ENCODE data around the gene AFMID.

DNA sequence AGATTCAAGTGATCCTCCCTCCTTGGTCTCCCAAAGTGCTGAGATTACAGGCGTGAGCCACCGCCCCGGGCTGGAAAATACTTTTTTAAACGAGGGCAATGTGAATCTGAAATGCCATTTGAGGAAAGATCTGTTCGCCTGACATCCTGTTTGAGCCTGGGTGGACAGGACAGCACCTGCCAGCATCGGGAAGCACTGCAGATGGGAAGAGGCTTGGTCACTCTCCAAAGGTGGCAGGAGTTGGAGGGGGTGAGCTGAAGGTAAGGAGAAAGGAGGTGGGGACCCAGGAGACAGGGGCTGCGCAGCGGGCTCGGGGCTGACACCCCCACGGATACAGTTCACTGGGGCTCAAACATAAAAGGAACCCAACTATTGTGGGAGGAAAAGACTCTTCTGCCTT lies 22.9 kb downstream of the AFMID start:
- TF ChIP-seq, protein P1, sequence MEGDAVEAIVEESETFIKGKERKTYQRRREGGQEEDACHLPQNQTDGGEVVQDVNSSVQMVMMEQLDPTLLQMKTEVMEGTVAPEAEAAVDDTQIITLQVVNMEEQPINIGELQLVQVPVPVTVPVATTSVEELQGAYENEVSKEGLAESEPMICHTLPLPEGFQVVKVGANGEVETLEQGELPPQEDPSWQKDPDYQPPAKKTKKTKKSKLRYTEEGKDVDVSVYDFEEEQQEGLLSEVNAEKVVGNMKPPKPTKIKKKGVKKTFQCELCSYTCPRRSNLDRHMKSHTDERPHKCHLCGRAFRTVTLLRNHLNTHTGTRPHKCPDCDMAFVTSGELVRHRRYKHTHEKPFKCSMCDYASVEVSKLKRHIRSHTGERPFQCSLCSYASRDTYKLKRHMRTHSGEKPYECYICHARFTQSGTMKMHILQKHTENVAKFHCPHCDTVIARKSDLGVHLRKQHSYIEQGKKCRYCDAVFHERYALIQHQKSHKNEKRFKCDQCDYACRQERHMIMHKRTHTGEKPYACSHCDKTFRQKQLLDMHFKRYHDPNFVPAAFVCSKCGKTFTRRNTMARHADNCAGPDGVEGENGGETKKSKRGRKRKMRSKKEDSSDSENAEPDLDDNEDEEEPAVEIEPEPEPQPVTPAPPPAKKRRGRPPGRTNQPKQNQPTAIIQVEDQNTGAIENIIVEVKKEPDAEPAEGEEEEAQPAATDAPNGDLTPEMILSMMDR (IDR thresholded peaks at IDR 0.05; ENCODE audit: low read length): no peak
- TF ChIP-seq EZH2 (optimal IDR thresholded peaks at IDR 0.05; ENCODE audit: low read depth, low read length) (no peak), EZH2phosphoT487 (IDR thresholded peaks at IDR 0.05; ENCODE audit: low read length) (no peak)
